Peyer's patch (tissue), 4 donors: Measurements from ENCODE around the gene JPT1.

Source experiments
- CTCF ChIP-seq, 6 experiments: fragments of 450-650 bp in 4 of 6; fragments of 200-600 bp in 2 of 6; sonication (generic) in 1 of 6; IDR thresholded peaks; one replicate each; pipeline ENCODE4 v1.5.1; 2017 to 2019; ENCODE audit warnings: antibody characterized with exemption in 6 of 6, mild to moderate bottlenecking in 3 of 6, moderate library complexity in 1 of 6
- POLR2A ChIP-seq, 2 donors: fragments of 450-650 bp; IDR thresholded peaks; one replicate each; pipeline ENCODE4 v1.5.1; 2017; ENCODE audit warnings: antibody characterized with exemption in 2 of 2, mild to moderate bottlenecking in 2 of 2, moderate library complexity in 2 of 2

GRCh38 chr17:75152523-75152921 is 1.8 kb downstream of the JPT1 start:
- TF ChIP-seq CTCF (IDR thresholded peaks at IDR 0.05) (no peak), POLR2A (IDR thresholded peaks at IDR 0.05) (no peak)
